Measurements from ENCODE around the gene RNF223. TPM values are rescaled to one million over a fixed set of nuclear protein-coding genes. Genes with fewer than 3 reads are reported as not detected.

RNF223 gene
- not detected in 2 replicates for total RNA-seq

DNA sequence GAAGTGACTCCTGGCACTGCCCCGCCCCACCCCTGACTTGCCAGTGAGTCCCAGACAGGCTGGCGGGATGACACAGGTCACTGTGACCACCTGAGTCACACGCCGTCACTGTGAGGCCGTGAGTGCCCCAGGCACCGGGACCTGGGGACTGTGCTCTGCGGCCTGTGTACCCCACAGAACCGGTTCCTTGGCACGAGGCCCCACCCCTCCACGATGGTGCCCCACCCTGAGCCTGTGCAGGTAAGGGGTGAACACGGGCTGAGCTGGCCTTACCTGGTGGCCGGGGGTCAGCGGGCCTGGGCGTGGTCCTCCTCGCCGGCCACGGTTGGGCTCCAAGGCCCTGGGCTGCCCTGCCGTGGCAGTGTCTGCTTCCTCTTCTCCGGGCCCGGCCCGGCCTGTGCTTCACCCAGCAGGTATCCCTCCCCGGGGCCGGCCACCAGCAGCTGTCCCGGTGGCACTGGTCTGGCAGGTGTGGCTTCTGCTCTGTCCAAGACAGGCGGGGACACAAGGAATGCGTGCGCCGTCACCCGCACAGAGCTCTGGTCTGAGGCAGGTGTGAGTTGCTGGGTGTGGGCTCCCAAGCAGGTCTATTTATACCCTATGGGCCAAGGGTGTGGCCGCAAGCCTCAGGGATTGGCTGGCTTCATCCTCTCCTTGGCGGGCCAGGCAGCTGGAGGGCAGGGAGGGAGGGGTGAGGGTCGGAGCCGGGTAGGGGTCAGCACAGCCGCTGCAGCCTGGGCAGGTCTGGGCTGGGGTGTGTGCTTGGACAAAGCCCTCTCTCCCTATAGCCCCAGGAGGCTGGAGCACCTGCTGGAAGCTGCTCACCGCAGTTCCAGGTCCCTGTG, at the start of gene RNF223:
RNF223 (minus strand) TSS at position 564 of the 845 bp plus-strand sequence. CDS start 1,740 bp downstream, outside the sequence.

GRCh38 chr1:1115786-1116700, 41.9 kb upstream of the RNF223 start, which contains the start of gene C1orf159:
C1orf159 (minus strand) TSS chr1:1116089; CDS start chr1:1091543, 24,546 bp downstream.

Other genes with a start within 250 kb of the RNF223 start
- gene SAMD11, start 150.4 kb downstream of the RNF223 start, total RNA-seq, result 19.9 and 36.2 TPM in 2 replicates
- 47.2 and 47.3 TPM in 2 replicates for gene NOC2L, start 115.0 kb downstream of the RNF223 start, total RNA-seq
- gene KLHL17, start 113.7 kb downstream of the RNF223 start, total RNA-seq, result 2.7 and 4.3 TPM in 2 replicates
- 0.76 and 0.91 TPM in 2 replicates for gene PLEKHN1, start 107.8 kb downstream of the RNF223 start, total RNA-seq
- 0.13 TPM in 1 of 2 replicates, not detected in the other for gene PERM1, start 92.2 kb downstream of the RNF223 start, total RNA-seq
- 0.91 and 4.0 TPM in 2 replicates for gene HES4, start 74.2 kb downstream of the RNF223 start, total RNA-seq
- 22.7 and 38.0 TPM in 2 replicates for gene ISG15, start 60.8 kb downstream of the RNF223 start, total RNA-seq
- gene AGRN, start 54.2 kb downstream of the RNF223 start, total RNA-seq, result 19.3 and 22.5 TPM in 2 replicates
- 4.8 and 5.2 TPM in 2 replicates for gene C1orf159, start 41.8 kb upstream of the RNF223 start, total RNA-seq
- gene TTLL10, start 99.6 kb upstream of the RNF223 start, total RNA-seq, result not detected in 2 replicates
- 0.32 and 0.39 TPM in 2 replicates for gene TNFRSF18, start 132.3 kb upstream of the RNF223 start, total RNA-seq
- 0.13 TPM in 1 of 2 replicates, not detected in the other for gene TNFRSF4, start 139.8 kb upstream of the RNF223 start, total RNA-seq
- 121 and 122 TPM in 2 replicates for gene SDF4, start 157.7 kb upstream of the RNF223 start, total RNA-seq
- 16.3 and 18.9 TPM in 2 replicates for gene B3GALT6, start 157.9 kb upstream of the RNF223 start, total RNA-seq
- 0.43 and 0.65 TPM in 2 replicates for gene C1QTNF12, start 172.4 kb upstream of the RNF223 start, total RNA-seq
- gene UBE2J2, start 199.5 kb upstream of the RNF223 start, total RNA-seq, result 26.9 and 30.3 TPM in 2 replicates
- gene SCNN1D, start 206.1 kb upstream of the RNF223 start, total RNA-seq, result 0.76 and 0.78 TPM in 2 replicates
- gene ACAP3, start 233.6 kb upstream of the RNF223 start, total RNA-seq, result 19.2 and 24.7 TPM in 2 replicates
- gene PUSL1, start 234.3 kb upstream of the RNF223 start, total RNA-seq, result 16.2 and 22.7 TPM in 2 replicates